Activated CD4-positive, alpha-beta T cell treated with anti-CD3 and anti-CD28 coated beads, Interleukin-2, amount 50 U/mL, for 4 hours (primary cell): ENCODE results near the gene FSTL4.

Experiments
- DNase-seq, 2 experiments: peaks; one replicate each; pipeline ENCODE4 v3.0.0-alpha.2; 2020

FSTL4 gene

GRCh38 chr5:133610489-133611356, 1.6 kb downstream of the FSTL4 start:
- no peak for DNase-seq

DNA sequence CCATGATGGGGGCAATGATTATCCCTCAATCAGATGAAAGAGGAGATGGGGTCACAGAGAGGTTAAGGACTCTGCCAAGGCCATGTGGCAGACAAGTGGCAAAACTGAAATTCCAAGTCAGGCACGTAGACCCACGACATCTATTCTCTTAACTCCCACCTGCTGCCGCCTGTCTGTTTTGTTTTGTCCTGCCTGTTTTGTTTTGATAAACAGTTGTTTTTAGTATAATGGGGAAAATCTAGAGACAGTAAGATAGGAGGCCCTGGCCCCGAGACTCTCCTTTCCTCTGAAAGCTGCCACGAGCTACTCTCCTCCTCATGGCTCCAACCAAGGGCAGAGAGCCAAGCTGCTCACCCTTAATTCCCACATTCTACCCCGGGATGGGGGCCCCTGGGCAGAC, 4.9 kb downstream of the FSTL4 start:
- no peak for DNase-seq

GRCh38 chr5:133606835-133607234, 5.5 kb downstream of the FSTL4 start:
- no peak for DNase-seq

- no peak for DNase-seq
Measured at GRCh38 chr5:133605323-133605722, 7.0 kb downstream of the FSTL4 start.

GRCh38 chr5:133603711-133604110, 8.6 kb downstream of the FSTL4 start:
- DNase-seq = no peak

DNA sequence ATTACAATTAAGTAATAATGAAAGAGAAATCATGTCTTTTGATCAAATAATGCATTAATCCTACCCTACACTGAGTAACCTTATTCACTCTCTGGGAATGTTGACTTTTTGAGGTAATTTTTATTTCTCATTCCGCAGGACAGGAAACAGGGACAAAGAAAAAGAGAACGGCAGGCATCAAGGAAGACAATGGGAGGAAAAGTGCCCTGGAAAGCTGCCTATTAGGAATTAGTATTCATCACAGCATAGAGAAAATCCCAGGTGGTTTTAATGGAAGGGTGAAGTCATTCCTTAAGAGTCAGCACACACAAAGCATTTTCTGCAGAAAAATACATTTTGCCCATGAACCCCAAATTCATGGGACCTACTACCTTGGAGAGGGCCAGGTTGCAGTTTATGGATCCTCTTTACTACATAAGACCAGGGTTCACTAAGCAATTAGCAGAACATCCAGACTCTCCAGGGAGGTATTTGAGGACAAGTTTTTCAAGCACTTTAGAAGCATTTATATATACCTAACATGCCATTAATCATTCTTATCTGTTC, 9.4 kb downstream of the FSTL4 start:
- DNase-seq = no peak

DNA sequence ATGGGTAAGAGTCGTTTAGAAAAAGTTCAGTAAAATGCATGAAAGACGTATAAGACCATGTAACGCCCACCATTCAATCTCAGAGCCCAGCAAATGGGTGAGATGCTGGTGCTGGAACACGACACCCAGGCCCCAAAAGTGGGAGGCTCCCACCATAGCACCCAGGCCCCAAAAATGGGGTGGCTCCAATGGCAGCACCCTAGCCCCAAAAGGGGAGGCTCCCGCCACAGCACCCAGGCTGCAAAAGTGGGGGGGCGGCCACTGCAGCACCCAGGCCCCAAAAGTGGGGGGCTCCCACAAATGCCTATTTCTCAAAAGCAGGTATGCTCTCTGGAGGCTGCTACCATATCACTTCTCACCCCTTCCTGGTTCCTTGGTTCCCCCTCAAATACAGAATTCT, 12.7 kb downstream of the FSTL4 start:
- no peak for DNase-seq

- no peak for DNase-seq
Measured at GRCh38 chr5:133599044-133599443, 13.3 kb downstream of the FSTL4 start.

DNA sequence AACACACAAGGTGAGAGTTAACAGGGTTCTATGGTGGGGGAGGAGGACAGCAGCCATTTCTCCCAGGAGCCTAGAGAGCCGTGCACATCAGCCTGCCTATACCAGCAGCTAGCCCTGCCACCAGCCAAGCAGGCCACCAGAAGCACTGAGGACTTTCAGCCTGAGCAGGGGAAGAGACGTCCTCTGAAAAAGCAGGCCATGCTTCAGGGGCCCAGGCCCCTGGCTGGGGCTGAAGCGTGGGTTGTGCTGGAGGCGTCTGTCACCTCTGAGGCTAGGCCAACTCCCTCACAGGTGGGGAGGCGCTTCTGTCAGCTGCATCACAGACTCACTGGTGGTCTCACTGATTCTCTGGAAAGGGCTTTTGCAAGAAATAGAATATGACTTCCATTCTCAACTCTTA, 16.3 kb downstream of the FSTL4 start:
- no peak for DNase-seq

DNA sequence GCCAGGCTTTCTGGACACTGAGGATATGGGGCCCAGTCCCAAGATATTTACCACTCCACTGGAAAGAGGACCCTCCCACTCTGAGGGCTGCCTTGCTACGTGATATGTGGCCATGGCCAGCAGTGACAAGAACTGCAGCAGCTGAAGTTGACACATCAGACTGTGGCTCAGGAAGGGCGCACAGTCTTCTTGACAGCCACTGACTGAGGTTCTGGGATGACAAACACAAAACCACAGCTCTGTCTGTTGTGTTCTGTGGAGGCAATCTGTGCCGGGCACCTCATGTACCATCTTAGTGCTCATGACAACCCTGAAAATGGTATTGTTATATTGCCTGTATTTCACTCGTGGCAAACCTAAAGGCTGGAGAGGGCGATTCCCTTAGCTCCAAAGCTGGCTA, 16.9 kb downstream of the FSTL4 start:
- no peak for DNase-seq

- no peak for DNase-seq
Measured at GRCh38 chr5:133589286-133589685, 23.1 kb downstream of the FSTL4 start.

DNA sequence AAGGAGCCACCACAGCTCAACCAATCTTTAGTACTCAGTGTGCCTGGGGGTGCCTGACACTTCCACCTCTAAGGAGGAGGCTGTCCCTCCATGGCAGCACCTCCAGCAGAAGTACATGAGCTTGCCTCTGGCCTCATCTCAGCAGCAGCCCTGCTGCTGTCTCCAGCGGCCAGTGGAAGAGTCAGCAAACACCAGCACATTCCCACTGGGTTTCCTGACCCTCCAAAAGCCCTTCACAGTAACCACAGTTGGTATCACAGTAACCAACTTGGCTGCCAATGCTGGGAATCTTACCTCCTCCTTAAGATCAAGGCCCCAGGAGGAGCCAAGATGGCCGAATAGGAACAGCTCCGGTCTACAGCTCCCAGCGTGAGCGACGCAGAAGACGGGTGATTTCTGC, 29.4 kb downstream of the FSTL4 start:
- no peak for DNase-seq

- no peak for DNase-seq
Measured at GRCh38 chr5:133581918-133582317, 30.4 kb downstream of the FSTL4 start.

- DNase-seq = no peak
Measured at GRCh38 chr5:133581348-133581747, 31.0 kb downstream of the FSTL4 start.

- no peak for DNase-seq
Measured at GRCh38 chr5:133580618-133581017, 31.7 kb downstream of the FSTL4 start.

DNA sequence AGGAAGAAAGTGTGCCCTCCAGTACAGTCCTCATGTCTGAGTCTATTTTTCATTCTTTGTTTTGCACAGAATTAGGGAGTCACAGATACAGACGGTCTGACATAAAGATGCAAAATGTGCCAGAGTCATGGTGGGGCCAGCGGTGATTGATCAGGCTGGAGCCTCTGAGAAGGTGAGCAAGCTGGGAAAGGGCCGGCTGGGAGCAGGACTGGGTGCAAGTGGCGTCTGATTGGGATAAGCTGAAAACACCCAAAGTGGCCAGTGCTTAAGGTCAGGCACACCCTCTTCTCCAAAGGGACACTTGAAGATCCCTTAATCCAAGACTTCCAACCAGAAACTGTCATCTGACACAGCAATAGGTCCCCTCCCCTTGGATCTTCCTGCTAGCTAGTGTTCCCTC, 32.6 kb downstream of the FSTL4 start:
- no peak for DNase-seq

- DNase-seq = no peak
Measured at GRCh38 chr5:133569347-133569746, 43.0 kb downstream of the FSTL4 start.

DNA sequence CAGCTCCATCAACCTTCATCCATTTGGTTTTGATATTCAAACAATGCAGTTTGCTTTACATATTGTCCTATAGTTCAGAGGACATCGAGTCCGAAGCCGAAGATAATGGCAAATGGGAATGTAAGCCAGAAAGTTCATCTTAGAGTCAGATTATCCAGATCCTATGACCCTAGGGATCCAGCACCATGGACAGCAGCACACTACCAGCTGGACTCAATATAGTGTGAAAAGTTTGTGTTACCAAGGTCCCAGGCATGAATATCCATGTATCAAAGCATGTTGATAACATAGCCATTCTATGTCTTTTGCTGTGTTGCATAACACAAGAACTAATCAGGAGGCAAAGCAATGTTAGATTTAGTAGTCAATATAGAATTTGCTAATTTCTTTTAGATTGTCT, 46.3 kb downstream of the FSTL4 start:
- DNase-seq = no peak

- no peak for DNase-seq
Measured at GRCh38 chr5:133564921-133565565, 47.3 kb downstream of the FSTL4 start.

DNA sequence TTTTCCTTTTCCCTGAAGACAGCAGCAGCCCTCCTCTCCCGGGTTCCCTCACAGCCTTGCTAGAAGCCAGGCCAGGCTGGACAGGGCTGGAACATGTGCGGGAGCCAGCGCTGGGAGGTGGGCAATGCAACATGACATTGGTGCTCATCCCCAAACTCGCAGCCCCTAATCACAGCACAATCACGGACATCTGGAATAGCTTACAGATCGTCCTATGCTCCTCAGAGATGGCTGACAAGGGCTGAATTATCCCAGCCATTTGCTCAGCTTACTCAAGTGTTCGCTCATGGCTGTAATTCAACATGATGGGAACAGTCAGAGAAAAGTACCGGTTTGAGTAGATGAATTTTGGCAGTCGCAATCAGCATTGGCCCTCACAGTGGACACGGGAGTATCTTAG, 49.8 kb downstream of the FSTL4 start:
- no peak for DNase-seq

DNA sequence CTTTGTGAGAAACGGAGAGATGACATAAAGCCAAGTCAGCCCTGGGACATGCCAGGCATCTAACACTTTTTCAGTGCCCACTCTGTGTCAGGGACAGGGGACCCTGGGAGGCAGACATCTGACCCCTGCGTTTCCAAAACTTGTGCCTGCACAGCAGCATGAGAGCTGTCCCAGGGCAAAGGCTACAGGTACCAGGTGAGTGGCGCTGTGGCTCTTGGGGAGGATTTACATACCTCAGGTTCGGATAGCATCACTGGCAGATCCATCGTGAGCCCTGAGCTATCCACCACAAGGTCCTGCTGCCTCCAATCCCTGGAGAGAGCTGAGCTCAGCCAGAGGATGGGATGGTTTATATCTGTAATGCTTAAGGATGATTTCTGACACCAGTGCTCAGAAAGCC, 52.4 kb downstream of the FSTL4 start:
- DNase-seq = no peak

- DNase-seq = no peak
Measured at GRCh38 chr5:133556551-133556950, 55.8 kb downstream of the FSTL4 start.

GRCh38 chr5:133554279-133554678, 58.1 kb downstream of the FSTL4 start:
- no peak for DNase-seq

GRCh38 chr5:133552925-133553525, 59.3 kb downstream of the FSTL4 start:
- peak; percentile 25 to 44 for DNase-seq
